T-cell (primary cell): ENCODE measurements around the gene SMG6. TPM values are rescaled to one million over a fixed set of nuclear protein-coding genes. Genes with fewer than 3 reads are reported as not detected.

Experiments used
- ATAC-seq, 4 experiments: fragments of 200-7000 bp in 3 of 4; fragments of 150-1000 bp in 1 of 4; cut with Tn5 transposase; replicated peaks in 1 of 4; 1 replicate in 3 of 4; 2 replicates in 1 of 4; pipeline ENCODE4 v1.10.0; 2021; ENCODE audit warnings: moderate library complexity in 3 of 4, mild to moderate bottlenecking in 2 of 4, moderate number of reproducible peaks in 1 of 4
- CTCF ChIA-PET, 2 donors: fragments of 300-600 bp; sonication (Branson Sonifier 250); formaldehyde crosslinking; loops; one replicate each; lab custom pipeline; 2022; ENCODE audit warnings: antibody characterized with exemption in 2 of 2; lab: Charles Lee
- POLR2A ChIA-PET, 2 donors: fragments of 300-600 bp; sonication (Branson Sonifier 250); formaldehyde crosslinking; loops; one replicate each; lab custom pipeline; 2022; ENCODE audit warnings: antibody characterized with exemption in 2 of 2; lab: Charles Lee
- DNase-seq, 35 experiments: peaks; one replicate each; pipeline versions ENCODE4 v3.0.0 to v3.0.0-alpha.2; 2013 to 2023
- H3K27ac ChIP-seq: one replicate; pipeline ENCODE4 v1.5.1; 2013; ENCODE audit warnings: low read length
- H3K27me3 ChIP-seq, 2 experiments: replicated peaks in 1 of 2; 1 replicate in 1 of 2; 2 replicates in 1 of 2; pipeline versions ENCODE4 v1.6.1 to v1.7.0; 2013; ENCODE audit warnings: low read length in 1 of 2, mixed read lengths in 1 of 2; ENCODE audit not compliant: control insufficient read depth in 2 of 2, insufficient read depth in 2 of 2; ENCODE audit errors: extremely low read depth in 1 of 2
- H3K36me3 ChIP-seq, 2 donors: 1 replicate in 1 of 2; 2 replicates in 1 of 2; pipeline versions ENCODE4 v1.6.1 to v1.7.0; 2013; ENCODE audit warnings: low read length in 1 of 2; ENCODE audit not compliant: control insufficient read depth in 2 of 2, insufficient read depth in 1 of 2; ENCODE audit errors: extremely low read depth in 1 of 2
- H3K4me1 ChIP-seq, 2 experiments: 1 replicate in 1 of 2; 2 replicates in 1 of 2; pipeline versions ENCODE4 v1.6.1 to v1.7.0; 2013; ENCODE audit warnings: low read length in 2 of 2, mixed read lengths in 1 of 2; ENCODE audit not compliant: insufficient read depth in 2 of 2, control insufficient read depth in 1 of 2; ENCODE audit errors: extremely low read depth in 1 of 2
- H3K4me3 ChIP-seq, 2 donors: 1 replicate in 1 of 2; 2 replicates in 1 of 2; pipeline versions ENCODE4 v1.5.1 to v1.7.0; 2013; ENCODE audit warnings: mild to moderate bottlenecking in 2 of 2, low read length in 1 of 2, moderate library complexity in 1 of 2; ENCODE audit not compliant: control insufficient read depth in 1 of 2; ENCODE audit errors: extremely low read depth in 1 of 2
- H3K9me3 ChIP-seq: 2 replicates; pipeline ENCODE4 v1.7.0; 2013
- H3K27ac Mint-ChIP-seq, 2 donors: one replicate each; pipeline ENCODE4 v1.8.0; 2020 to 2021; ENCODE audit warnings: mild to moderate bottlenecking in 2 of 2, mixed read lengths in 2 of 2
- H3K27me3 Mint-ChIP-seq, 2 donors: one replicate each; pipeline ENCODE4 v1.8.0; 2021 to 2022; ENCODE audit warnings: mixed read lengths in 2 of 2
- H3K36me3 Mint-ChIP-seq: one replicate; pipeline ENCODE4 v1.8.0; 2021; ENCODE audit warnings: mixed read lengths
- H3K4me1 Mint-ChIP-seq, 3 donors: one replicate each; pipeline ENCODE4 v1.8.0; 2020 to 2022; ENCODE audit warnings: mixed read lengths in 3 of 3, mild to moderate bottlenecking in 1 of 3
- H3K4me3 Mint-ChIP-seq, 3 donors: one replicate each; pipeline ENCODE4 v1.8.0; 2020 to 2022; ENCODE audit warnings: mild to moderate bottlenecking in 3 of 3, mixed read lengths in 3 of 3, moderate library complexity in 3 of 3
- H3K9me3 Mint-ChIP-seq, 3 donors: one replicate each; pipeline ENCODE4 v1.8.0; 2020 to 2022; ENCODE audit warnings: mixed read lengths in 3 of 3
- WGBS: methylation state at CpG from one replicate; pipeline ENCODE4 v1.1.5; 2013; ENCODE audit warnings: missing lambda C conversion rate; ENCODE audit not compliant: insufficient coverage; 5-methylcytosine and 5-hydroxymethylcytosine counted together
- total RNA-seq, 35 experiments: library from RNA in 6 of 35; stranded (reverse) in 6 of 35; fragments of 120-200 nt in 1 of 35; gene quantifications; one replicate each; pipeline versions ENCODE4 v1.2.1 to v1.2.4 and lab custom pipeline; 2013 to 2026

SMG6 gene
- total RNA-seq, 5 donors from 2014 or later (not counting 1 experiment from before 2014, with no cell fraction given) = 42.7 to 55.4 (median 45.9) TPM

DNA sequence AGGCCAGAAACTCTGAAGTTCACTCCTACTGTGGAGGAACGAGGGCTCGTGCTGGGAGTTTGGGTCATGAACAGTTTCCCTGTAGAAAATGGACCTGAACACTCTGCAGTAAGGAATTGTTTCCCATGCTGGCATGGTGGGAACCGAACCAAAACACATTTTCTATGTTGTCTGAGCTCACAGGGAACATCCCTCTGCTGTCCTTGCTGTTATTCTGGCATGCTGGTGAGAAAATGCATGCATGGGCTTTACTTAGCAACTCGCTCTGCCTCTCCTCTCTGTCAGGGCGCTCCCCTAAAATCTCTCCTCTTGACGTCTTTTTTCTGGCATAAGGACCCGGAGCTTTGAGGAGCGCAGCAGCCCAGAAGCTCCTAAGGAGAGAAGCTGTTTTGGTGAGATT lies 283.9 kb downstream of the SMG6 start:
- Mint-ChIP-seq H3K9me3 (no peaks in the 10 kb centered on the region), H3K27ac (no peak overlapping the region), H3K4me1 (peaks cover 12 to 16% (median 13%) of the 10 kb centered on the region in 3 donors), H3K4me3 (no peak overlapping the region), H3K27me3 (peaks cover 17 to 19% of the 10 kb centered on the region in 2 donors), H3K36me3 (no peaks in the 10 kb centered on the region)
- no peak overlapping the region for H3K27ac ChIP-seq
- 79% methylated on average over 4 of the region's 8 CpGs for WGBS
- ATAC-seq (no peak), DNase-seq (no peak)
- peaks cover 0 to 88% of the 10 kb centered on the region in 2 experiments for H3K27me3 ChIP-seq
- peaks cover 6 to 26% of the 10 kb centered on the region in 2 experiments for H3K4me1 ChIP-seq
- ChIA-PET POLR2A (no interaction called here), CTCF (no interaction called here)
- no peaks in the 10 kb centered on the region for H3K36me3 ChIP-seq
- no peak overlapping the region for H3K4me3 ChIP-seq
- no peaks in the 10 kb centered on the region for H3K9me3 ChIP-seq

DNA sequence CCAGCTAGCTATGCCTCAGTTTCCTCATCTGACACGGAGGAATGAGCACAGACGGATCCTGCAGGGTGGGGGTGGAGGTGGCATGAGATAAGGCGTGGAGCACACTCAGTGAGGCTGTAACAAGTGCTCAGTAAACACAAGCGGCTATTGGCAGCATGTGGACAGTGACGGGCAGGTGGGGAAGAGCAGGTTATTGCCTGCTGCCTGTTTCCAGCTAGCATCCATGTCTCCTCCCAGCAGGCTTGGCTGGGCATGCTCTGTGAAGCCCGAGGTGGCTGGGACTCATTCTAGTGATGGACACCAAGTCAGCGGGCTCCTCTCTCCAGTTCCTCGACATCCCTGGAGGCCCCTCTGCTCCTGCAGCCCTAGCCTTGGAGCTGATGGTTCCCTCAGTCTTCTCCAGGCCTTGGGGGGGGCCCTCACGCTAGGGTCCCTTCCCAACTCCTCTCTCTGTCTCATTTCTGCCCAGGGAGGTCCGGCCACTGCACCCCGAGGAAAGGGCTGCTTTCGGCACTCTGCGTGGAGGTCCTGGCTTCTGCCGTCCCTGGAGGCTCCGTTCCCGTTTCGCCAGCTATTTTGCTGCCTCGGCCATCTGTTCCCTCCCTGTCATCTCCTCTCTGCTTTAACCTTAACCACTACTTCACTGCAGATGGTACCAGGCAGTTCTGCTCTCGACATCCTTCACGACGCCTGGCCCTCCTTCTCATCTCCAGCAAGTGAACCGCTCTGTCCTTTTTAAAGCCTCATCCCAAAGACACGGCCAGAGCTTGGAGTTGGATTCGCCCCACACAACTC lies 284.7 kb downstream of the SMG6 start:
- POLR2A ChIA-PET = no interaction called here

DNA sequence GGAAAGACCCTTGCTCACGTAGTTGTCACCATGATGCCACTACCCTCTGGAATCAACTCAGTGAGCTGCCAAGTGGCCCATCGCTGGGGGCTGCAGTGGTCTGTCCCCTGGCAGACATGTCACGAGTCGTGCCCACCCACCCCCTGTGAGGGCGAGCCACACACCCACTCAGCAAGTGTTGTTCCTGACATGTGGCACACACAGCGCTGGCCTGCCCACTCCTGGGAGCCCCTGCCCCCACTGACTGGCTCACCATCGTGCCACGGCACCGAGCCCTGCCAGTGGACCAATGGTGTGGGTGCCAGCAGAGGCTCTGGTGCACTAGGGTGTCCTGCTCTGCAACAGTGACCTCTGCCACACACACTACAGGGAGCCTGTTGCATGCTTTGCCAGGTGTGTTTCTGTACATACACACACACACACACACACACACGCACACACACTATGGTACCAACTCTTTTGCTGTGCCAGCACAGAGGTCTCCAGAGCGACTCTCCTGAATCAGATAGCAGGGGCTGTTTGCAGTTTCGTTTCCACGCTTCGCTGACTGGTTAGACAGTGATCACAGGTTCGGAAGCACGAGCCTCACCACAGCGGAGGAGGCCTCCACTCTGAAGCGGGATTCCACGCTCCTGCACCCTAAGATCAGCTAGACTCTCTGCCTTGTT lies 286.2 kb downstream of the SMG6 start:
- no peak overlapping the region for H3K4me3 ChIP-seq
- H3K4me3 Mint-ChIP-seq = no peak overlapping the region
- H3K9me3 Mint-ChIP-seq = no peaks in the 10 kb centered on the region
- peaks cover 0 to 3% of the 10 kb centered on the region in 2 experiments for H3K4me1 ChIP-seq
- no peaks in the 10 kb centered on the region for H3K36me3 Mint-ChIP-seq
- ChIA-PET CTCF (no interaction called here), POLR2A (no interaction called here)
- H3K4me1 Mint-ChIP-seq = peaks cover under 1 to 5% (median 2%) of the 10 kb centered on the region in 3 donors
- H3K27ac ChIP-seq = no peak overlapping the region
- H3K36me3 ChIP-seq = no peaks in the 10 kb centered on the region
- H3K27me3 Mint-ChIP-seq = peaks cover 17 to 26% of the 10 kb centered on the region in 2 donors
- peaks cover 0 to 78% of the 10 kb centered on the region in 2 experiments for H3K27me3 ChIP-seq
- ATAC-seq = no peak
- no peak for DNase-seq
- H3K27ac Mint-ChIP-seq = no peak overlapping the region
- no peaks in the 10 kb centered on the region for H3K9me3 ChIP-seq
- WGBS = 80% methylated on average over 16 of the region's 19 CpGs

More for the DNA sequence above, 284.7 kb downstream of the SMG6 start:
- no peak overlapping the region for H3K4me3 Mint-ChIP-seq
- H3K27ac Mint-ChIP-seq = no peak overlapping the region
- WGBS = 80% methylated on average over 24 of the region's 24 CpGs
- CTCF ChIA-PET = no interaction called here
- H3K27ac ChIP-seq = no peak overlapping the region
- no peak overlapping the region for H3K4me3 ChIP-seq
- no peaks in the 10 kb centered on the region for H3K36me3 Mint-ChIP-seq
- H3K36me3 ChIP-seq = no peaks in the 10 kb centered on the region
- H3K4me1 Mint-ChIP-seq = peaks cover 12 to 14% (median 13%) of the 10 kb centered on the region in 3 donors
- peaks cover 15 to 24% of the 10 kb centered on the region in 2 donors for H3K27me3 Mint-ChIP-seq
- ATAC-seq (no peak), DNase-seq (no peak)
- H3K9me3 Mint-ChIP-seq = no peaks in the 10 kb centered on the region
- H3K4me1 ChIP-seq = peaks cover 6 to 18% of the 10 kb centered on the region in 2 experiments
- H3K9me3 ChIP-seq = no peaks in the 10 kb centered on the region
- peaks cover 0 to 86% of the 10 kb centered on the region in 2 experiments for H3K27me3 ChIP-seq

DNA sequence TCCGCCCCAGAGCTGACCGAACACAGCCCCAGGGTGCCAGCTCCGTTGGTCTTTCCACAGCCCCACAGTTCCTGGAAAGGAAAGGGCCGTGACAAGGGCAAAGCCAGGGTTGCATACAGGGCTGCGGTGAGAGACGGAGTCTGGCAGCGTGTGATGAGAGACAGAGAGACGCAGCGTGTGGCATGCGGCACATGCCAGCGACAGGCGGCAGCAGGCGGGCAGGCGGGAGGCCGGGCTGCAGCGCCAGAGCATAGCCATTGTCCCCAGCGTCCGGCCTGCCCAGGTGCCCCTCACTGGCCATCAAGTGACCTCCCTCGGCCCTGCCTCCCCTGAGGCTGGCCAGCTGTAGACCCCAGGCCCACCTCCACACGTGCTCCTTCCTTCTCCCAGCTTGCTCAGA lies 287.1 kb downstream of the SMG6 start:
- no peaks in the 10 kb centered on the region for H3K36me3 Mint-ChIP-seq
- 90% methylated on average over 19 of the region's 20 CpGs for WGBS
- POLR2A ChIA-PET = no interaction called here

DNA sequence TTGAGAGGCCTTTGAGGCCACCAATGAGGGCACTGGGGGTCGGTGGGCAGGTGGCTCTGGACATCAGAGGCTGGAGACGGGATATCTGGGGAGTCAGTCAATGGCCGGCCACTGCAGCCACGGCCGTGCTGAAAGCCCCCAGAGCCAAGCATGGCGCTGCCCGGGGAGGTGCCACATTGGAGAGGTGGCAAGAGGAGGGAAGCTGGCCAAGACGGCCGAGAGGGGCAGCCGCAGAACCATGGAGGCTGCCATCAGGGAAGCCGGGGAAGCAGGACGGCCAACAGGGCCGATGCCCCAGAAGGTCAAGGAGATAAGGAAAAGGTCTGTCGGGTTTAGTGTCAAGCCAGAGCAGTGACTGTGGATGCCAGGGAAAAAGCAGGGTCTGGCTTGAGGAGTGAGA lies 288.3 kb downstream of the SMG6 start:
- Histone ChIP-seq H3K27ac (no peak overlapping the region), H3K36me3 (no peaks in the 10 kb centered on the region), H3K4me3 (no peak overlapping the region), H3K9me3 (no peaks in the 10 kb centered on the region), H3K4me1 (no peaks in the 10 kb centered on the region), H3K27me3 (peaks cover 0 to 69% of the 10 kb centered on the region in 2 experiments)
- 81% methylated on average over 10 of the region's 14 CpGs for WGBS
- no peak for ATAC-seq
- no peaks in the 10 kb centered on the region for H3K36me3 Mint-ChIP-seq
- no peak overlapping the region for H3K4me3 Mint-ChIP-seq
- H3K9me3 Mint-ChIP-seq = no peaks in the 10 kb centered on the region
- ChIA-PET POLR2A (no interaction called here), CTCF (no interaction called here)
- H3K4me1 Mint-ChIP-seq = no peaks in the 10 kb centered on the region
- no peak for DNase-seq
- H3K27me3 Mint-ChIP-seq = peaks cover 16 to 28% of the 10 kb centered on the region in 2 donors
- H3K27ac Mint-ChIP-seq = no peak overlapping the region

More for the DNA sequence above, 287.1 kb downstream of the SMG6 start:
- CTCF ChIA-PET = no interaction called here
- H3K27ac ChIP-seq = no peak overlapping the region
- H3K36me3 ChIP-seq = no peaks in the 10 kb centered on the region
- H3K4me1 ChIP-seq = no peaks in the 10 kb centered on the region
- Mint-ChIP-seq H3K9me3 (no peaks in the 10 kb centered on the region), H3K4me3 (no peak overlapping the region), H3K27me3 (peaks cover 18 to 28% of the 10 kb centered on the region in 2 donors), H3K27ac (no peak overlapping the region), H3K4me1 (peaks cover 0 to 3% (median 0%) of the 10 kb centered on the region in 3 donors)
- H3K9me3 ChIP-seq = no peaks in the 10 kb centered on the region
- peaks cover 0 to 73% of the 10 kb centered on the region in 2 experiments for H3K27me3 ChIP-seq
- ATAC-seq (no peak), DNase-seq (no peak)
- no peak overlapping the region for H3K4me3 ChIP-seq

DNA sequence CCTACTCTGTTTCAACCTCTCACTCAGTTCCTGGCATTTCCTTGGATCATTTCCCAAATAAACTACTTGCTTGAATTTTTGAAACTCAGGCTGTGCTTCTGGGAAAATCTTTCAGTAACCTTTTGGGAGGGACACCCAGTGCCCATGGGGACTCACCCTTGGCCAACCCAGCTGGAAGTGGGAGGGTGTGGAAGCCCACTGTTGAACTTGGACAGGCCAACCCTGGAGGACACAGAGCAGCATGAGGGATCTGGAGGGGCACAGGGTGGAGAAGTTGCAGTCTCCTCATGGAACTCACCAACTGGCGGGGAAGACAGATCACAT lies 289.6 kb downstream of the SMG6 start:
- Mint-ChIP-seq H3K36me3 (no peaks in the 10 kb centered on the region), H3K9me3 (no peaks in the 10 kb centered on the region), H3K4me3 (no peak overlapping the region), H3K27ac (no peak overlapping the region), H3K27me3 (peaks cover 10 to 19% of the 10 kb centered on the region in 2 donors), H3K4me1 (no peaks in the 10 kb centered on the region)
- no peaks in the 10 kb centered on the region for H3K4me1 ChIP-seq
- CTCF ChIA-PET = no interaction called here
- no peak overlapping the region for H3K27ac ChIP-seq
- no peak overlapping the region for H3K4me3 ChIP-seq
- ATAC-seq (no peak), DNase-seq (no peak)
- H3K9me3 ChIP-seq = no peaks in the 10 kb centered on the region
- WGBS = 80% methylated on average over 1 of the region's 1 CpG
- POLR2A ChIA-PET = interaction anchor here in 1 of 2 donors (0.5 kb wide), 1 partner anchor 11 kb away, joined by 4 read pairs; the partner anchor contains the start of gene RTN4RL1
- H3K36me3 ChIP-seq = no peaks in the 10 kb centered on the region
- peaks cover 0 to 56% of the 10 kb centered on the region in 2 experiments for H3K27me3 ChIP-seq
